Skeletal muscle satellite cell (primary cell): ENCODE results near the gene PRKN.

ENCODE experiments used
- H3K27me3 ChIP-seq: 2 replicates; pipeline ENCODE4 v1.7.0; 2013; ENCODE audit warnings: low read length; ENCODE audit not compliant: control insufficient read depth, insufficient read depth
- H3K36me3 ChIP-seq: 2 replicates; pipeline ENCODE4 v1.7.0; 2013; ENCODE audit warnings: mild to moderate bottlenecking, control low read depth, low read length; ENCODE audit not compliant: insufficient read depth
- H3K4me1 ChIP-seq: 2 replicates; pipeline ENCODE4 v1.7.0; 2013; ENCODE audit warnings: low read length; ENCODE audit not compliant: control insufficient read depth, insufficient read depth
- H3K4me2 ChIP-seq: 2 replicates; pipeline ENCODE4 v1.7.0; 2013; ENCODE audit warnings: mild to moderate bottlenecking, low read length
- H3K4me3 ChIP-seq: 2 replicates; pipeline ENCODE4 v1.7.0; 2013; ENCODE audit warnings: low read length
- H3K9ac ChIP-seq: 2 replicates; pipeline ENCODE4 v1.7.0; 2013; ENCODE audit warnings: mild to moderate bottlenecking, low read depth, low read length, moderate library complexity
- H3K9me3 ChIP-seq: replicated peaks from 2 replicates; pipeline ENCODE4 v1.7.0; 2013; ENCODE audit warnings: mild to moderate bottlenecking, control low read depth, low read length

PRKN gene

DNA sequence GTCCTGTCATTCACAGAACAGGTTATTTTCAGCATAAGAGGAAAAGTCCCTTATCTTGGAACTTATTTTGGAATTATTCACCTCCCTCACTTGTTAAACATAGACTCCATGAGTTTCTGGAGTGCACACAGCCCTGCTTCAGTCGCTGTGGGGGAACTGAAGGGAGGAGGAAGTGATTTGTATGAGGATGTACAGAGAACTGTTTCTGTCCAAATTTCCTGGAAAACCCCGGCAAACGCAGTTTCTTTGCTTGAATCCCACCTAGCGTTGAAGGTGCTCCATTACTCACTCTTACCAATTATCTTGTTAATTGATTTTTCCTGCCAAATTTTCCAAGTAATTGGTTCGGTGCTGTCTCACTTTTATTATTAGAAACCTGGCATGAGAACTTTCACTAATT, 1375.7 kb downstream of the PRKN start:
- H3K27me3 ChIP-seq, result no peaks in the 10 kb centered on the region
- no peak overlapping the region for H3K4me2 ChIP-seq
- no peaks in the 10 kb centered on the region for H3K9me3 ChIP-seq
- H3K4me3 ChIP-seq, result no peak overlapping the region
- no peaks in the 10 kb centered on the region for H3K36me3 ChIP-seq
- H3K4me1 ChIP-seq, result peaks cover 7% of the 10 kb centered on the region
- no peak overlapping the region for H3K9ac ChIP-seq

DNA sequence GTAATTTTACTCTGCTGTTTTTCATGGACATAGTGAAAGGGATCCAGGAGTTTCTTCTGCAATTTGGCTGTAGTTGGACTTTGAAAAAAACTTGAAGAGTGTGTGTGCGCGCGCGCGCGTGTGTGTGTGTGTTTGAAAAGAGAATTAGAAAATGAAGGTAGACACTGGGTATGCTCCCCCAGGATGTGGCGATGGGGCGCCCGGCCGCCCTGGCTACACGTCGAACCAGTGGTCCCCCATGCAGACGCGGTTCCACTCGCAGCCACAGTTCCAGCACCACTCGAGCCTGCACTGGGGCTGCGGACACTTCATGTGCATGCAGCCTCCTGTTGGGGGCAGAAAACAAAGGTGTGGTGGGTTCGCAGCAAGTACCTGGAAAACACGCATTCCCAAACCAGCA, 1377.7 kb downstream of the PRKN start:
- Histone ChIP-seq H3K27me3 (no peaks in the 10 kb centered on the region), H3K36me3 (no peaks in the 10 kb centered on the region), H3K9ac (no peak overlapping the region), H3K9me3 (no peaks in the 10 kb centered on the region), H3K4me2 (no peak overlapping the region), H3K4me1 (peaks cover 7% of the 10 kb centered on the region), H3K4me3 (no peak overlapping the region)

DNA sequence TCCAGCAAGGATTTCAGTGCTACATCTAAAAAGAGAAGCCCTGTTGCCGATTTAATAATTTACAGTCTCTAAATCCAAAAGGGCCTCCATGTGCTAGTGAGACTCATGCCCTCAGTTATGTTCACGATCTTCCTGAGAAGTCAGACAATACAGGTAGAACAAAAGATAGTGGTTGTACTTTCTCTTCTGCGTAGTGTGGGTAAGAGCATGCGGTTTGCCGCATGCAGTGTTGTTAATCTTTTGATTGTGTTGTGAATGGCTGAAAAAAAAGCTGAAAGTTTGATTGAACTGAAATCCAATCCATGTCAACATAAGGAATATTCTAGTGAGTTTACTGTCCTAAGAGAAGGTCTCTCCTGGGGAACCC, 1379.0 kb downstream of the PRKN start:
- no peaks in the 10 kb centered on the region for H3K9me3 ChIP-seq
- no peak overlapping the region for H3K4me3 ChIP-seq

GRCh38 chr6:161347988-161348627, 1379.5 kb downstream of the PRKN start:
- Histone ChIP-seq H3K9ac (no peak overlapping the region), H3K27me3 (no peaks in the 10 kb centered on the region), H3K4me1 (no peaks in the 10 kb centered on the region), H3K9me3 (no peaks in the 10 kb centered on the region), H3K4me3 (no peak overlapping the region), H3K4me2 (no peak overlapping the region), H3K36me3 (no peaks in the 10 kb centered on the region)

More for the DNA sequence above, 1379.0 kb downstream of the PRKN start:
- no peaks in the 10 kb centered on the region for H3K27me3 ChIP-seq
- H3K4me1 ChIP-seq, result no peaks in the 10 kb centered on the region
- H3K36me3 ChIP-seq, result no peaks in the 10 kb centered on the region
- H3K4me2 ChIP-seq, result no peak overlapping the region
- no peak overlapping the region for H3K9ac ChIP-seq

DNA sequence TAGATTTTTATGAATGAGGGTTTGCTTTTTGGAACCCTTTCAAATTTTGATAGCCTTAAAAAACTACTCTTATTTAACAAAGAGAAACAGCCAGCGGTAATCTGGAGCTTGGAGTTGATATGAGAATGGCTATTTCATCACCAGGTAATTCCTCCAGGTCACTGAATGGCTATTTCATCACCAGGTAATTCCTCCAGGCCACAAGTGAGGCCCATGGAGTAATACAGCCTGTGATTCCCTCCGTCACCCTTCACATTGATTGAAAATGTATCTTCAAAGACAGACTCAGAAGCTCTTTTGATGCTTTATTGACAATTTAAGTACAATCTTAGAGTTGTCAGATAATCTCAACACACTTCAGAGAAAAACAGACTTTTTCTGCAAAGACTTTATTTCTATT, 1380.4 kb downstream of the PRKN start:
- H3K36me3 ChIP-seq, result no peaks in the 10 kb centered on the region
- H3K4me3 ChIP-seq, result no peak overlapping the region
- no peaks in the 10 kb centered on the region for H3K27me3 ChIP-seq
- no peak overlapping the region for H3K9ac ChIP-seq
- H3K9me3 ChIP-seq, result no peaks in the 10 kb centered on the region
- no peak overlapping the region for H3K4me2 ChIP-seq
- no peaks in the 10 kb centered on the region for H3K4me1 ChIP-seq

GRCh38 chr6:161346717-161347116, 1380.8 kb downstream of the PRKN start:
- Histone ChIP-seq H3K9ac (no peak overlapping the region), H3K36me3 (no peaks in the 10 kb centered on the region), H3K4me2 (no peak overlapping the region), H3K9me3 (no peaks in the 10 kb centered on the region), H3K4me1 (no peaks in the 10 kb centered on the region), H3K4me3 (no peak overlapping the region), H3K27me3 (no peaks in the 10 kb centered on the region)

DNA sequence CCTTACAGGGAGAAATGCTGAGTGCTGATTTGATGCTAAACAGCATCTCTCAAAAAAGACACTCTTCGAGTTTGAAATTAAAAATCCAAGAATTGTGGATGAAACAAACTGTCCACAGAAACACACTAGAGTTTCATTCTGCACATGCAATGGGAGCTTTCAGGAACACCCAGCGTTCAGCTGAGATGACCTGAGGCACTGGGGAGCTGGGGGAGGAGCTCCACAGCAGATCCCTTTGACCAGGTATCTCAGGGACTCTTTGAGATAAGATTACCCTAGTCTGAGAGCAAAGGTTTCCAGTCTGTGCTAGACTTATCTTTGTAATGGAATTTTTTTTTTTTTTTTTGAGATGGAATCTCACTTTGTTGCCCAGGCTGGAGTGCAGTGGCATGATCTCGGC, 1382.9 kb downstream of the PRKN start:
- Histone ChIP-seq H3K4me1 (no peaks in the 10 kb centered on the region), H3K4me3 (no peak overlapping the region), H3K36me3 (no peaks in the 10 kb centered on the region), H3K4me2 (no peak overlapping the region), H3K27me3 (no peaks in the 10 kb centered on the region), H3K9ac (no peak overlapping the region), H3K9me3 (no peaks in the 10 kb centered on the region)

DNA sequence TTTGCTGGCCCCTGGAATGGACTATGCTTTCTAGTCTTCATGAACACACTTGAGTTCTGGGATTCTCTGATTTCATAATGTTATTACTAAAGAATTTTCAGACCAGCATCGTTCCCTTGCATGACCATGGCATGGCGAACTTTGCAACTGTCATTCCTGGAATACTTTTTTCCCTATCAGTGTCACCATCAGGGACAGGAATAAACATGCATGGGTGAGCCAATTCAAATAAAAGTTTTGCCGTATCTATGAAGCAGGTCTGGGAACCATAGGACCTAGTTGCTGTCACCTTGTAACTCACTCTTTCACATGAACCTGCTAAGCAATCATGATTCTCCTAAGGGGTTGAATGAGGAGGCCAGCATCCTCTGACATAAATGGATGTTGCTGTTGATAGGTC, 1385.5 kb downstream of the PRKN start:
- Histone ChIP-seq H3K4me2 (no peak overlapping the region), H3K36me3 (no peaks in the 10 kb centered on the region), H3K27me3 (no peaks in the 10 kb centered on the region), H3K4me1 (no peaks in the 10 kb centered on the region), H3K4me3 (no peak overlapping the region), H3K9ac (no peak overlapping the region), H3K9me3 (no peaks in the 10 kb centered on the region)

GRCh38 chr6:161341638-161342037, 1385.9 kb downstream of the PRKN start:
- H3K36me3 ChIP-seq, result no peaks in the 10 kb centered on the region
- no peak overlapping the region for H3K9ac ChIP-seq
- H3K27me3 ChIP-seq, result no peaks in the 10 kb centered on the region
- H3K4me3 ChIP-seq, result no peak overlapping the region
- H3K9me3 ChIP-seq, result no peaks in the 10 kb centered on the region
- H3K4me2 ChIP-seq, result no peak overlapping the region
- no peaks in the 10 kb centered on the region for H3K4me1 ChIP-seq

GRCh38 chr6:161338015-161338414, 1389.6 kb downstream of the PRKN start:
- Histone ChIP-seq H3K36me3 (no peaks in the 10 kb centered on the region), H3K27me3 (no peaks in the 10 kb centered on the region), H3K4me2 (no peak overlapping the region), H3K9ac (no peak overlapping the region), H3K9me3 (no peaks in the 10 kb centered on the region), H3K4me3 (no peak overlapping the region), H3K4me1 (no peaks in the 10 kb centered on the region)

DNA sequence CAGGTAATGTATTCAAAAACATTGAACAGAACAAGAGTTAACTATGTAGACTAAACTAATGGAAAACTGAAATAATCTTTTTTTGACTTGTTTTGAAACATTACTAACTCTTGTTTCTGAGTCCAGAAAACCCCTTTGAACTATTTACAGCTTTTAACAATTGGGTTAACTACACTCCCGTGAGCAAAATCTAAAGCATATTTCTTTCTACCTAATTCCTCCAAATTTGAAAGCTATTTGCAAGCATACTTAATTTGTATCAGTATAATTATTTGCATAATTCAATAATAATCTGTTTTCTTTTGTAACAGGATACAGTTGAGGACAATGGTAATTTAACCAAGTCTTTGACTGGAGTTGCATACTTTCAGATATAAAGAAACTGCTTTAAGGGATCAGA, 1391.1 kb downstream of the PRKN start:
- Histone ChIP-seq H3K9ac (no peak overlapping the region), H3K9me3 (no peaks in the 10 kb centered on the region), H3K4me1 (no peaks in the 10 kb centered on the region), H3K4me2 (no peak overlapping the region), H3K4me3 (no peak overlapping the region), H3K36me3 (no peaks in the 10 kb centered on the region), H3K27me3 (no peaks in the 10 kb centered on the region)

- Histone ChIP-seq H3K4me2 (no peak overlapping the region), H3K4me3 (no peak overlapping the region), H3K9me3 (no peaks in the 10 kb centered on the region), H3K36me3 (no peaks in the 10 kb centered on the region), H3K4me1 (no peaks in the 10 kb centered on the region), H3K9ac (no peak overlapping the region), H3K27me3 (no peaks in the 10 kb centered on the region)
Measured at GRCh38 chr6:161333410-161333809, 1394.2 kb downstream of the PRKN start.
